Fibroblast of lung (primary cell): ENCODE data around the gene ETS1.

Source experiments
- EZH2 ChIP-seq: IDR thresholded peaks from 2 replicates; pipeline ENCODE4 v1.5.1; 2012; ENCODE audit warnings: low read length, control low read depth, mild to moderate bottlenecking; ENCODE audit errors: missing control alignments
- TF ChIP-seq, protein P1 (sequence below), 2 donors: IDR thresholded peaks in 1 of 2; conservative IDR thresholded peaks in 1 of 2; 1 replicate in 1 of 2; 2 replicates in 1 of 2; pipeline ENCODE4 v1.5.1; 2011 to 2012; ENCODE audit warnings: low read length in 2 of 2, control low read depth in 1 of 2, inconsistent platforms in 1 of 2, low read depth in 1 of 2, mild to moderate bottlenecking in 1 of 2

DNA sequence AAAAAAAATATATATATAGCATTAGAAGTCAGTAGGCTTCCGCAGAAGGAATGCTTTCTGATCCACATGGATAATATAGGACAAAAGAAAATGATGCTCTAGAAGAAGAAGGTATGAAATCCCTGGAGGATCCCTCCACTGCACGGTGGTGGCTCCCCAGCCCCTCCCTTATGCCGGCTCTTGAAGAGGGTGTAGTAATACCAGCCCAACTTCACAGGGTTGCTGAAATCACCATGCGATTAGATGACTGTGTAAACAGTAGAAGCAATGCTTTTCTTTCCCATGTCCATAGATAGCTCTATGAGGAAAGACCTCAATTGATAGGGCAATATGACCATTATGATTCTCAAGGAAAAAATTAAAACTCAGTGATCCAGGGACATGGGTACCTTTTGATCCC is 3.2 kb upstream of the ETS1 start:
- TF ChIP-seq EZH2: no peak
- TF ChIP-seq, protein P1, sequence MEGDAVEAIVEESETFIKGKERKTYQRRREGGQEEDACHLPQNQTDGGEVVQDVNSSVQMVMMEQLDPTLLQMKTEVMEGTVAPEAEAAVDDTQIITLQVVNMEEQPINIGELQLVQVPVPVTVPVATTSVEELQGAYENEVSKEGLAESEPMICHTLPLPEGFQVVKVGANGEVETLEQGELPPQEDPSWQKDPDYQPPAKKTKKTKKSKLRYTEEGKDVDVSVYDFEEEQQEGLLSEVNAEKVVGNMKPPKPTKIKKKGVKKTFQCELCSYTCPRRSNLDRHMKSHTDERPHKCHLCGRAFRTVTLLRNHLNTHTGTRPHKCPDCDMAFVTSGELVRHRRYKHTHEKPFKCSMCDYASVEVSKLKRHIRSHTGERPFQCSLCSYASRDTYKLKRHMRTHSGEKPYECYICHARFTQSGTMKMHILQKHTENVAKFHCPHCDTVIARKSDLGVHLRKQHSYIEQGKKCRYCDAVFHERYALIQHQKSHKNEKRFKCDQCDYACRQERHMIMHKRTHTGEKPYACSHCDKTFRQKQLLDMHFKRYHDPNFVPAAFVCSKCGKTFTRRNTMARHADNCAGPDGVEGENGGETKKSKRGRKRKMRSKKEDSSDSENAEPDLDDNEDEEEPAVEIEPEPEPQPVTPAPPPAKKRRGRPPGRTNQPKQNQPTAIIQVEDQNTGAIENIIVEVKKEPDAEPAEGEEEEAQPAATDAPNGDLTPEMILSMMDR (conservative IDR thresholded peaks at IDR 0.05 in 1 of 2, IDR thresholded peaks at IDR 0.05 in 1 of 2; ENCODE audit: low read depth in 1 of 2, low read length in 2 of 2): no peak
